Upper lobe of left lung (tissue), 6 donors: Measurements from ENCODE around the gene DCLRE1C. TPM values are rescaled to one million over a fixed set of nuclear protein-coding genes. Genes with fewer than 3 reads are reported as not detected.
"Not testable (repeated sequence)": the region's sequence is repeated elsewhere in the genome, so short reads cannot be mapped to it uniquely, and the experiment has no call there.

Experiments
- ATAC-seq, 2 donors: fragments of 200-7000 bp; cut with Tn5 transposase; one replicate each; pipeline ENCODE4 v1.9.1; 2022; ENCODE audit warnings: mild to moderate bottlenecking in 2 of 2, moderate library complexity in 2 of 2; ENCODE audit not compliant: low FRiP score in 2 of 2
- DNase-seq, 2 donors: peaks; one replicate each; pipeline ENCODE4 v3.0.0-alpha.2; 2019 to 2020
- H3K27ac ChIP-seq, 4 donors: fragments of 200-600 bp; sonication (generic); one replicate each; pipeline ENCODE4 v1.5.1; 2016 to 2019
- H3K27me3 ChIP-seq, 4 donors: fragments of 200-600 bp; sonication (generic); one replicate each; pipeline ENCODE4 v1.5.1; 2017 to 2019
- H3K36me3 ChIP-seq, 4 donors: fragments of 200-600 bp; sonication (generic); one replicate each; pipeline ENCODE4 v1.5.1; 2016 to 2019
- H3K4me1 ChIP-seq, 4 donors: fragments of 200-600 bp; sonication (generic); one replicate each; pipeline ENCODE4 v1.5.1; 2018 to 2019
- H3K4me3 ChIP-seq, 4 donors: fragments of 200-600 bp; sonication (generic); one replicate each; pipeline ENCODE4 v1.5.1; 2017 to 2019; ENCODE audit warnings: mild to moderate bottlenecking in 2 of 4, moderate library complexity in 1 of 4
- H3K9me3 ChIP-seq, 4 donors: fragments of 200-600 bp; sonication (generic); one replicate each; pipeline ENCODE4 v1.5.1; 2018 to 2019
- EP300 ChIP-seq, 4 donors: sonication (generic); formaldehyde crosslinking; IDR thresholded peaks; one replicate each; pipeline ENCODE4 v1.5.1; 2017; ENCODE audit warnings: antibody characterized with exemption in 4 of 4, control low read depth in 2 of 4
- POLR2A ChIP-seq, 4 donors: fragments of 450-650 bp; IDR thresholded peaks; one replicate each; pipeline ENCODE4 v1.5.1; 2016 to 2017; ENCODE audit warnings: antibody characterized with exemption in 4 of 4, mild to moderate bottlenecking in 2 of 4
- POLR2AphosphoS5 ChIP-seq, 2 donors: sonication (generic); formaldehyde crosslinking; IDR thresholded peaks; one replicate each; pipeline ENCODE4 v1.5.1; 2017; ENCODE audit warnings: antibody characterized with exemption in 2 of 2
- WGBS, 2 donors: methylation state at CpG; one replicate each; pipeline ENCODE4 v1.1.5; 2017 to 2018; 5-methylcytosine and 5-hydroxymethylcytosine counted together
- total RNA-seq, 6 donors: library from RNA; depleted of rRNA in 4 of 6; stranded (reverse); fragments of >200 nt in 4 of 6; gene quantifications; one replicate each; pipeline versions ENCODE4 v1.1.0 to v1.2.1, GENCODE V29; 2016 to 2021
- TF ChIP-seq, protein P1 (sequence below), 6 experiments: fragments of 450-650 bp in 4 of 6; fragments of 200-600 bp in 2 of 6; sonication (generic) in 2 of 6; IDR thresholded peaks; one replicate each; pipeline ENCODE4 v1.5.1; 2016 to 2019; ENCODE audit warnings: antibody characterized with exemption in 6 of 6
- donor health status: DM: no; HTN: no; CAD: no; lungs with moderate emphysema.
- donor health status: DM: no; HTN: yes; CAD: no; lungs with severe emphysema.

DCLRE1C gene
- total RNA-seq, 6 donors from 2014 or later = 8.8 to 19.9 (median 10.9) TPM

DNA sequence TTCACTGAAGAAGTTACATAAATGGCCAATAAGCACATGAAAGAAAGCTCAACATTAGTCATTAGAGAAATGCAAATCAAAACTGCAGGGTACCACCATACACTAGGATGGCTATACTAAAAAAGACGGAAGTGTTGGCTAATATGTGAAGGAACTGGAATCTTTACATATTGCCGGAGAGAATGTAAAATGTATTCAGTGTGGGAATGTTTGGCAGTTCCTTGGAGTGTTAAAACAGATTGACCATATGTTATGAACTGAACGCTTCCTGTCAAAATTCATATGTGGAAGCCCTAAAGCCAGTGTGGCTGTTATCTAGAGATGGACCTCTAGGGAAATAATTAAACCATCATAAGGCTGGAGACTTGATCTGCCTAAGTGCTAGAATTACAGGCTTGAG, 42.1 kb downstream of the DCLRE1C start:
- Histone ChIP-seq H3K9me3 (peaks cover 0 to 8% (median 3%) of the 10 kb centered on the region in 4 donors), H3K4me3 (no peak overlapping the region), H3K27ac (no peak overlapping the region), H3K36me3 (peaks cover 14 to 70% (median 28%) of the 10 kb centered on the region in 4 donors), H3K4me1 (no peaks in the 10 kb centered on the region), H3K27me3 (no peaks in the 10 kb centered on the region)
- WGBS, 2 donors = 96 to 100% methylated on average over 3 of the region's 3 CpGs
- no peak for ATAC-seq
- TF ChIP-seq POLR2A (IDR thresholded peaks at IDR 0.05) (no peak), POLR2AphosphoS5 (IDR thresholded peaks at IDR 0.05) (no peak), EP300 (IDR thresholded peaks at IDR 0.05) (no peak)
- TF ChIP-seq, protein P1, sequence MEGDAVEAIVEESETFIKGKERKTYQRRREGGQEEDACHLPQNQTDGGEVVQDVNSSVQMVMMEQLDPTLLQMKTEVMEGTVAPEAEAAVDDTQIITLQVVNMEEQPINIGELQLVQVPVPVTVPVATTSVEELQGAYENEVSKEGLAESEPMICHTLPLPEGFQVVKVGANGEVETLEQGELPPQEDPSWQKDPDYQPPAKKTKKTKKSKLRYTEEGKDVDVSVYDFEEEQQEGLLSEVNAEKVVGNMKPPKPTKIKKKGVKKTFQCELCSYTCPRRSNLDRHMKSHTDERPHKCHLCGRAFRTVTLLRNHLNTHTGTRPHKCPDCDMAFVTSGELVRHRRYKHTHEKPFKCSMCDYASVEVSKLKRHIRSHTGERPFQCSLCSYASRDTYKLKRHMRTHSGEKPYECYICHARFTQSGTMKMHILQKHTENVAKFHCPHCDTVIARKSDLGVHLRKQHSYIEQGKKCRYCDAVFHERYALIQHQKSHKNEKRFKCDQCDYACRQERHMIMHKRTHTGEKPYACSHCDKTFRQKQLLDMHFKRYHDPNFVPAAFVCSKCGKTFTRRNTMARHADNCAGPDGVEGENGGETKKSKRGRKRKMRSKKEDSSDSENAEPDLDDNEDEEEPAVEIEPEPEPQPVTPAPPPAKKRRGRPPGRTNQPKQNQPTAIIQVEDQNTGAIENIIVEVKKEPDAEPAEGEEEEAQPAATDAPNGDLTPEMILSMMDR (IDR thresholded peaks at IDR 0.05) = no peak
- no peak for DNase-seq

DNA sequence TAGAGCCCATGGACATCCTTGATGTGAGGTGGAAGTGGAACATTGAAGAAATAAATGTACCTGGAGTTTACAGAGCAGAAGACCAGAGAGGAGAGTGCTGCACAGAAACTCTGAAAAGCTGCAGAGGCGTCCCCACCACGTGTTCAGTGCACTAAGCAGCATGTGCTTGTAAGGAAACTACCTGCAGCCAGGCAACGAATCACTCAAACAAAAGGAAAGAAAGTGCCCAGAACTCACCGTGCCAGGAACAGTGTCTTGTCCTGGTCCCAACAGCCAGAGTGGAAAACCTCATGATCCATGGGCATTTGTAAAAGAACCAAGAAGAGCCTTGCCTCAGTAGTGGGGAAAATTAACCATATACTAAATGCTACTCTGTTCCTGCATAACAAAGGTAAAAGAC, 42.9 kb downstream of the DCLRE1C start:
- Histone ChIP-seq H3K9me3 (no peaks in the 10 kb centered on the region), H3K4me1 (no peaks in the 10 kb centered on the region), H3K27ac (no peak overlapping the region), H3K27me3 (no peaks in the 10 kb centered on the region), H3K36me3 (peaks cover 14 to 65% (median 28%) of the 10 kb centered on the region in 4 donors), H3K4me3 (no peak overlapping the region)
- no peak for DNase-seq
- TF ChIP-seq POLR2A (IDR thresholded peaks at IDR 0.05) = no peak
- no peak for TF ChIP-seq POLR2AphosphoS5 (IDR thresholded peaks at IDR 0.05)
- TF ChIP-seq EP300 (IDR thresholded peaks at IDR 0.05) = no peak
- TF ChIP-seq, protein P1 (IDR thresholded peaks at IDR 0.05) = no peak
- 92 to 95% methylated on average over 4 of the region's 4 CpGs for WGBS, 2 donors
- ATAC-seq = no peak

DNA sequence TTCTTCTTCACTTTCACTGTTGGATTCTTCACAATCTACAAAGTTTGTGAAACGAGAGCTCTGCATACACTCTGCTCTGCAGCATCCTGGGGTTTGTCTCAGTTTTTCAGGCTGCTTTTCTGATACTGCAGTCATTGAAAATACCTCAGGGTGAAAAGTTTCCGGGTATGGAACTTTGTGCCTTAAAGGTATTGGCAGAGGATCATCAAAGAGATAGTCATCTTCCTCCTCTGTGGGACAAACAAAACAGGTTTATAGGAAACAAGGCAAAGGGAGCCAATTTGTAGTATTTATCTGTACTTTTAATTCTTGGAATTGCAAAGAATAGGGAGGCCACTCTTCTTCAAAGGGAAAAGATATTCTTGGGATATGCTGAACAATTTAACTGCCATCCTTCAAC, 44.8 kb downstream of the DCLRE1C start:
- DNase-seq (no peak), ATAC-seq (no peak)
- TF ChIP-seq POLR2AphosphoS5 (IDR thresholded peaks at IDR 0.05) (no peak), POLR2A (IDR thresholded peaks at IDR 0.05) (no peak), EP300 (IDR thresholded peaks at IDR 0.05) (no peak)
- TF ChIP-seq, protein P1 (IDR thresholded peaks at IDR 0.05) = no peak
- Histone ChIP-seq H3K36me3 (peaks cover 14 to 58% (median 24%) of the 10 kb centered on the region in 4 donors), H3K9me3 (no peaks in the 10 kb centered on the region), H3K27me3 (no peaks in the 10 kb centered on the region), H3K27ac (no peak overlapping the region), H3K4me1 (no peaks in the 10 kb centered on the region), H3K4me3 (no peak overlapping the region)
- WGBS, 2 donors = 88 to 91% methylated on average over 2 of the region's 2 CpGs

DNA sequence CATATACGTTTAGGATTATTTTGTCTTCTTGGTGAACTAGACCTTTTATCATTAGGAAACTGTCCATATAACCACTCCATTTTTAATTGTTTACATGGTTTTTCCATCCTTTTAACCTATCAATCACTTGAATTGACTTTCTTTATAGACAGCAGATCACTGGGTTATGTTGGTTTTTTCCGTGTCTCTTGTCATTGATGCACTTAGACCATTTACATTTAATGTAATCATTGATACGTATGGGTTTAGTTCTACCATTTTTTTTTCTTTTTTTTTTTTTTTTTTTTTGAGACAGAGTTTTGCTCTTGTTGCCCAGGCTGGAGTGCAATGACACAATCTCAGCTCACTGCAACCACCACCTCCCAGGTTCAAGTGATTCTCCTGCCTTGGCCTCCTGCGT, 46.3 kb downstream of the DCLRE1C start:
- WGBS, 2 donors = 98% methylated on average over 4 of the region's 4 CpGs

DNA sequence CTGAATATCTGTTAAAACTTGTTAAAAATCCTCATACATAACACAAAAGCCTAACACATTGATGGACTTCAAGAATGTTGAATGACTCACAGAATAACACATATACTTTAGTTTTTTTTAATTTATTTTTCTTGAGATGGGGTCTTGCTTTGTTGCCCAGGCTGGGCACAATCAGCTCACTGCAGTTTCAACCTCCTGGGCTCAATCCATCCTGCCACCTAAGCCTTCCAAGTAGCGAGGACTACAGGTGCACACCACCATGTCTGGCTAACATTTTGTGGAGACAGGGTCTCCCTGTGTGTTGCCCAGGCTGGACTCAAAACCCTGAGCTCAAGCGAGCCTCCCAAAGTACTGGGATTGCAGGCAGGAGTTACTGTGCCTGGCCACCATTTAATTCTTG, 47.1 kb downstream of the DCLRE1C start:
- no peaks in the 10 kb centered on the region for H3K27me3 ChIP-seq
- no peak overlapping the region for H3K27ac ChIP-seq
- WGBS, 2 donors = 97 to 98% methylated on average over 2 of the region's 2 CpGs
- no peaks in the 10 kb centered on the region for H3K9me3 ChIP-seq
- TF ChIP-seq EP300 (IDR thresholded peaks at IDR 0.05) (no peak), POLR2AphosphoS5 (IDR thresholded peaks at IDR 0.05) (no peak), POLR2A (IDR thresholded peaks at IDR 0.05) (no peak)
- TF ChIP-seq, protein P1 (IDR thresholded peaks at IDR 0.05) = no peak
- peaks cover 7 to 39% (median 17%) of the 10 kb centered on the region in 4 donors for H3K36me3 ChIP-seq
- no peak for ATAC-seq
- H3K4me3 ChIP-seq = no peak overlapping the region
- H3K4me1 ChIP-seq = no peaks in the 10 kb centered on the region
- no peak for DNase-seq

More for the DNA sequence above, 46.3 kb downstream of the DCLRE1C start:
- not testable (repeated sequence) for DNase-seq, H3K27me3 ChIP-seq, H3K4me1 ChIP-seq, ATAC-seq, H3K9me3 ChIP-seq, H3K27ac ChIP-seq, H3K4me3 ChIP-seq
- peaks cover 10 to 47% (median 20%) of the 10 kb centered on the region in 4 donors for H3K36me3 ChIP-seq
